HepG2 (cell line): Measurements from ENCODE around the gene RPTOR. TPM values are rescaled to one million over a fixed set of nuclear protein-coding genes. Genes with fewer than 3 reads are reported as not detected.

ENCODE experiments used
- ARNT ChIP-seq: fragments of 450-650 bp; IDR thresholded peaks from 2 replicates; pipeline ENCODE4 v1.6.1; 2017
- ATAD3A ChIP-seq: sonication (generic); formaldehyde crosslinking; IDR thresholded peaks from 2 replicates; pipeline ENCODE4 v1.4.0; 2020; ENCODE audit warnings: missing genetic modification reagents
- DNMT1 ChIP-seq: sonication (generic); formaldehyde crosslinking; IDR thresholded peaks from 2 replicates; pipeline ENCODE4 v1.5.1; 2020; ENCODE audit warnings: mild to moderate bottlenecking, missing genetic modification reagents
- EED ChIP-seq: sonication (generic); formaldehyde crosslinking; IDR thresholded peaks from 2 replicates; pipeline ENCODE4 v1.5.0; 2020; ENCODE audit warnings: mild to moderate bottlenecking, missing genetic modification reagents
- GATA4 ChIP-seq: sonication (generic); IDR thresholded peaks from 2 replicates; pipeline ENCODE4 v1.6.1; 2016; ENCODE audit warnings: antibody characterized with exemption, low read depth, borderline replicate concordance
- HES4 ChIP-seq: sonication (generic); formaldehyde crosslinking; IDR thresholded peaks from 2 replicates; pipeline ENCODE4 v1.9.0; 2021; ENCODE audit warnings: mild to moderate bottlenecking, missing genetic modification reagents, borderline replicate concordance
- HNF4G ChIP-seq, 2 experiments: sonication (generic) in 1 of 2; formaldehyde crosslinking in 1 of 2; IDR thresholded peaks; 2 replicates each; pipeline versions ENCODE4 v1.4.0 to v1.6.1; 2011 to 2020; ENCODE audit warnings: borderline replicate concordance in 2 of 2, low read depth in 2 of 2, mild to moderate bottlenecking in 2 of 2, low read length in 1 of 2, missing genetic modification reagents in 1 of 2, moderate library complexity in 1 of 2
- JUN ChIP-seq: sonication (generic); formaldehyde crosslinking; IDR thresholded peaks from 2 replicates; pipeline ENCODE4 v1.4.0; 2020; ENCODE audit warnings: mild to moderate bottlenecking, missing genetic modification reagents
- KAT8 ChIP-seq: IDR thresholded peaks from 2 replicates; pipeline ENCODE4 v1.6.1; 2016; ENCODE audit warnings: missing genetic modification reagents, missing compliant biosample characterization
- KDM1A ChIP-seq: IDR thresholded peaks from 2 replicates; pipeline ENCODE4 v1.6.1; 2016; ENCODE audit warnings: missing compliant biosample characterization
- KDM3A ChIP-seq: IDR thresholded peaks from 2 replicates; pipeline ENCODE4 v1.6.1; 2018; ENCODE audit warnings: low read depth, missing compliant biosample characterization
- KLF11 ChIP-seq: IDR thresholded peaks from 2 replicates; pipeline ENCODE4 v1.6.1; 2016; ENCODE audit warnings: missing compliant biosample characterization
- KLF9 ChIP-seq: IDR thresholded peaks from 2 replicates; pipeline ENCODE4 v1.6.1; 2016; ENCODE audit warnings: low read depth
- MAF1 ChIP-seq: sonication (generic); formaldehyde crosslinking; IDR thresholded peaks from 2 replicates; pipeline ENCODE4 v1.5.0; 2020; ENCODE audit warnings: missing genetic modification reagents, borderline replicate concordance
- PHF21A ChIP-seq: sonication (generic); formaldehyde crosslinking; IDR thresholded peaks from 2 replicates; pipeline ENCODE4 v1.5.0; 2020; ENCODE audit warnings: mild to moderate bottlenecking, missing genetic modification reagents
- PRPF4 ChIP-seq: fragments of 200-400 bp; formaldehyde crosslinking; IDR thresholded peaks from 2 replicates; pipeline ENCODE4 v1.6.1; 2016; ENCODE audit warnings: low read length, low read depth; ENCODE audit not compliant: poor library complexity, severe bottlenecking
- REPIN1 ChIP-seq: sonication (generic); formaldehyde crosslinking; IDR thresholded peaks from 2 replicates; pipeline ENCODE4 v1.8.0; 2022; ENCODE audit warnings: missing genetic modification reagents, low read depth, mild to moderate bottlenecking, borderline replicate concordance
- RXRA ChIP-seq: sonication (generic); formaldehyde crosslinking; IDR thresholded peaks from 2 replicates; pipeline ENCODE4 v1.5.1; 2020; ENCODE audit warnings: missing genetic modification reagents
- SOX13 ChIP-seq, 3 experiments: fragments of 450-650 bp in 1 of 3; sonication (generic) in 1 of 3; formaldehyde crosslinking in 1 of 3; IDR thresholded peaks in 2 of 3; conservative IDR thresholded peaks in 1 of 3; 2 replicates each; pipeline versions ENCODE4 v1.5.0 to v1.6.1; 2016 to 2020; ENCODE audit warnings: antibody characterized with exemption in 1 of 3, mild to moderate bottlenecking in 1 of 3, missing compliant biosample characterization in 1 of 3, missing genetic modification reagents in 1 of 3, moderate library complexity in 1 of 3
- TGIF2 ChIP-seq: IDR thresholded peaks from 2 replicates; pipeline ENCODE4 v1.6.1; 2016; ENCODE audit warnings: control low read depth, missing compliant biosample characterization
- TOPORS ChIP-seq: sonication (generic); formaldehyde crosslinking; IDR thresholded peaks from 2 replicates; pipeline ENCODE4 v1.8.0; 2023; ENCODE audit warnings: mild to moderate bottlenecking, missing genetic modification reagents
- ZFAT ChIP-seq: sonication (generic); formaldehyde crosslinking; conservative IDR thresholded peaks from 2 replicates; pipeline ENCODE4 v1.8.1; 2023; ENCODE audit warnings: missing genetic modification reagents, inconsistent platforms
- ZNF124 ChIP-seq: sonication (generic); formaldehyde crosslinking; IDR thresholded peaks from 2 replicates; pipeline ENCODE4 v1.4.0; 2020; ENCODE audit warnings: missing genetic modification reagents
- ZNF292 ChIP-seq: sonication (generic); formaldehyde crosslinking; IDR thresholded peaks from 2 replicates; pipeline ENCODE4 v1.8.1; 2022; ENCODE audit warnings: mild to moderate bottlenecking, low read depth, missing genetic modification reagents, borderline replicate concordance
- ZNF296 ChIP-seq: sonication (generic); formaldehyde crosslinking; conservative IDR thresholded peaks from 2 replicates; pipeline ENCODE4 v1.5.0; 2020; ENCODE audit warnings: mild to moderate bottlenecking, missing genetic modification reagents
- ZNF329 ChIP-seq: sonication (generic); formaldehyde crosslinking; IDR thresholded peaks from 2 replicates; pipeline ENCODE4 v1.9.0; 2021; ENCODE audit warnings: low read depth, mild to moderate bottlenecking, missing genetic modification reagents
- ZNF484 ChIP-seq: sonication (generic); formaldehyde crosslinking; IDR thresholded peaks from 2 replicates; pipeline ENCODE4 v1.5.1; 2020; ENCODE audit warnings: mild to moderate bottlenecking, low read depth, missing genetic modification reagents, borderline replicate concordance
- ZNF75D ChIP-seq: sonication (generic); formaldehyde crosslinking; IDR thresholded peaks from 2 replicates; pipeline ENCODE4 v1.8.1; 2023; ENCODE audit warnings: missing genetic modification reagents, mild to moderate bottlenecking, borderline replicate concordance
- ZNF782 ChIP-seq: sonication (generic); formaldehyde crosslinking; IDR thresholded peaks from 2 replicates; pipeline ENCODE4 v1.4.0; 2020; ENCODE audit warnings: missing genetic modification reagents, mild to moderate bottlenecking, borderline replicate concordance
- polyA plus RNA-seq, 8 experiments: library from polyadenylated mRNA; depleted of rRNA in 3 of 8; stranded (reverse) in 7 of 8; unstranded in 1 of 8; fragments of >200 nt; fragmentation: Illumina TruSeq in 4 of 8; extraction: Trizol in 4 of 8; gene quantifications; 2 replicates each; pipeline versions ENCODE4 v1.2.1 to v1.2.3, GENCODE V29; 2011 to 2016; ENCODE audit warnings: low read depth in 4 of 8, missing spikeins in 1 of 8, mixed read lengths in 1 of 8; ENCODE audit not compliant: insufficient read depth in 1 of 8
- total RNA-seq, 5 experiments: library from RNA; depleted of rRNA; stranded (reverse); fragments of >200 nt; fragmentation: Illumina TruSeq; extraction: Trizol; gene quantifications; 2 replicates each; pipeline ENCODE4 v1.2.3, GENCODE V29; 2016; ENCODE audit warnings: low read depth in 1 of 5
- TF ChIP-seq, protein P1 (sequence below): sonication (generic); formaldehyde crosslinking; IDR thresholded peaks from 2 replicates; pipeline ENCODE4 v1.4.0; 2020; ENCODE audit warnings: missing genetic modification reagents
- TF ChIP-seq, protein P2 (sequence below): IDR thresholded peaks from 2 replicates; pipeline ENCODE4 v1.6.1; 2016; ENCODE audit warnings: low read depth, borderline replicate concordance

Gene RPTOR
- total and polyA plus RNA-seq, 2 of the 13 experiments (the other 11 are each of a cell fraction or from before 2014, with no cell fraction given), result 6.6 to 25.3 TPM

DNA sequence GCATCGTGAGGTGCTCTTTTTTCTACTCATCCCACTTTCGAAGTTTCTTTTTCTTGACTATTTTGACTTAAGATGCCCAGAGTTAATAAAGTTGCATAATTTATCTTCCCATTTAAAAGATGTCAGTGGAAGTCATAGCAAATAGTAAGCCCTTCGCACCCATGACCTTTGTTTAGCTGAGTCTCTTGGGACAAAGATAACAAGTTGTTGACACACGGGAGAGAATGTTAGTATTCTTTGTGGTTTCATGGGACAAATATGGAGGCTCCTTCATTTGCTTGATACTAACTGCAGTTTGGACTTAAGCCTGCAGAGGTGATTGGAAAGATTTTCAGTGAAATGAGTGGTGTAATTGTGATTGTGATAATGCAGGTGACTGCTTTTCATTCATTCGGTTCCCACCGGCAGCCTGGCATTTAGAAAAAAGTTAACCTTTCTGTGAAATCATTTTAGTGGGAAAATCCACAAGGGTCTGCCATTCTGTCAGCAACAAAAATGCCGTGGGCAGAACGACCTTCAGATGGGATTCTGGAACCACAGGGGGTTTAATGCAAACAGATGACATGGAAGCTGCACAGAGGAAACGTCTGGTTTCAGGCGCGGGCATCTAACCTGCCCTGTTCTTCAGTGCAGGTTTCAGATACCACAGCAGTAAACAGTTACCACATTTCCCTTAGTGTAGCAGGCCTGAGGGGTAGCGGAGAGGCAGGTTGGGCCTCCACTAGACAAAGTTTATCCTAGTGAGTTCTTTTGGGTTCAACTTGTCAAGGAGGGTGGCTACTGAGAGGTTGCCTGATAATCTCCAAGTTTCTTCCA, 123.0 kb downstream of the RPTOR start (continued):
- TF ChIP-seq, protein P1, sequence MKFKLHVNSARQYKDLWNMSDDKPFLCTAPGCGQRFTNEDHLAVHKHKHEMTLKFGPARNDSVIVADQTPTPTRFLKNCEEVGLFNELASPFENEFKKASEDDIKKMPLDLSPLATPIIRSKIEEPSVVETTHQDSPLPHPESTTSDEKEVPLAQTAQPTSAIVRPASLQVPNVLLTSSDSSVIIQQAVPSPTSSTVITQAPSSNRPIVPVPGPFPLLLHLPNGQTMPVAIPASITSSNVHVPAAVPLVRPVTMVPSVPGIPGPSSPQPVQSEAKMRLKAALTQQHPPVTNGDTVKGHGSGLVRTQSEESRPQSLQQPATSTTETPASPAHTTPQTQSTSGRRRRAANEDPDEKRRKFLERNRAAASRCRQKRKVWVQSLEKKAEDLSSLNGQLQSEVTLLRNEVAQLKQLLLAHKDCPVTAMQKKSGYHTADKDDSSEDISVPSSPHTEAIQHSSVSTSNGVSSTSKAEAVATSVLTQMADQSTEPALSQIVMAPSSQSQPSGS (CRISPR knock-in tag), result 0 out of 2 replicates have a peak, but pooled peaks have one; percentile 30
- no peak for TF ChIP-seq ZFAT
- TF ChIP-seq EED (CRISPR knock-in tag), result no peak
- no peak for TF ChIP-seq MAF1
- TF ChIP-seq ZNF329 (CRISPR knock-in tag), result no peak
- TF ChIP-seq JUN (CRISPR knock-in tag), result no peak
- TF ChIP-seq KAT8 (CRISPR knock-in tag), result no peak
- peak; percentile 92 for TF ChIP-seq KDM1A
- TF ChIP-seq TGIF2 (CRISPR knock-in tag), result no peak
- no peak for TF ChIP-seq ZNF484 (CRISPR knock-in tag)
- TF ChIP-seq REPIN1 (CRISPR knock-in tag), result 0 out of 2 replicates have a peak, but pooled peaks have one; percentile 37
- TF ChIP-seq PRPF4, result no peak
- no peak for TF ChIP-seq KLF9
- TF ChIP-seq ZNF75D, result no peak
- TF ChIP-seq TOPORS (CRISPR knock-in tag), result no peak
- no peak for TF ChIP-seq KLF11 (CRISPR knock-in tag)
- TF ChIP-seq HES4, result no peak
- TF ChIP-seq ZNF292 (CRISPR knock-in tag), result 0 out of 2 replicates have a peak, but pooled peaks have one; percentile 35
- peak; percentile 55 for TF ChIP-seq PHF21A (CRISPR knock-in tag)
- no peak; the same call in 1 of the 2 replicates for TF ChIP-seq RXRA (CRISPR knock-in tag)
- TF ChIP-seq ZNF296 (CRISPR knock-in tag), result no peak
- no peak for TF ChIP-seq DNMT1 (CRISPR knock-in tag)
- TF ChIP-seq ARNT, result no peak
- TF ChIP-seq ZNF124 (CRISPR knock-in tag), result 0 out of 2 replicates have a peak, but pooled peaks have one; percentile 36
- TF ChIP-seq GATA4, result peak; percentile 66; the same call in 1 of the 2 replicates
- TF ChIP-seq ATAD3A (CRISPR knock-in tag), result no peak
- TF ChIP-seq, protein P2, sequence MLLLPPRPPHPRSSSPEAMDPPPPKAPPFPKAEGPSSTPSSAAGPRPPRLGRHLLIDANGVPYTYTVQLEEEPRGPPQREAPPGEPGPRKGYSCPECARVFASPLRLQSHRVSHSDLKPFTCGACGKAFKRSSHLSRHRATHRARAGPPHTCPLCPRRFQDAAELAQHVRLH (CRISPR knock-in tag), result no peak
- peak; percentile 80 for TF ChIP-seq SOX13 (IDR thresholded peaks at IDR 0.05)
- peak in 1 of 2 experiments; percentile 97; a peak in 2 of 4 replicates for TF ChIP-seq SOX13 (CRISPR knock-in tag; conservative IDR thresholded peaks at IDR 0.05 in 1 of 2, IDR thresholded peaks at IDR 0.05 in 1 of 2)
- no peak for TF ChIP-seq ZNF782 (CRISPR knock-in tag)
- TF ChIP-seq HNF4G (IDR thresholded peaks at IDR 0.05; ENCODE audit: borderline replicate concordance, low read depth, low read length), result peak; percentile 90
- no peak for TF ChIP-seq HNF4G (CRISPR knock-in tag; IDR thresholded peaks at IDR 0.05; ENCODE audit: borderline replicate concordance, low read depth)
- TF ChIP-seq KDM3A (CRISPR knock-in tag), result no peak
